Skeletal muscle cell (primary cell): ENCODE data around the gene LGALS1.
"Not testable (repeated sequence)": the region's sequence is repeated elsewhere in the genome, so short reads cannot be mapped to it uniquely, and the experiment has no call there.

Source experiments
- DNase-seq: peaks from one replicate; pipeline ENCODE4 v3.0.0-alpha.2; 2010; ENCODE audit warnings: low read depth
- H3K4me3 ChIP-seq: 2 replicates; pipeline ENCODE4 v1.5.1; 2011; ENCODE audit warnings: low read depth, mild to moderate bottlenecking, control low read depth, low read length, moderate library complexity

The LGALS1 gene

DNA sequence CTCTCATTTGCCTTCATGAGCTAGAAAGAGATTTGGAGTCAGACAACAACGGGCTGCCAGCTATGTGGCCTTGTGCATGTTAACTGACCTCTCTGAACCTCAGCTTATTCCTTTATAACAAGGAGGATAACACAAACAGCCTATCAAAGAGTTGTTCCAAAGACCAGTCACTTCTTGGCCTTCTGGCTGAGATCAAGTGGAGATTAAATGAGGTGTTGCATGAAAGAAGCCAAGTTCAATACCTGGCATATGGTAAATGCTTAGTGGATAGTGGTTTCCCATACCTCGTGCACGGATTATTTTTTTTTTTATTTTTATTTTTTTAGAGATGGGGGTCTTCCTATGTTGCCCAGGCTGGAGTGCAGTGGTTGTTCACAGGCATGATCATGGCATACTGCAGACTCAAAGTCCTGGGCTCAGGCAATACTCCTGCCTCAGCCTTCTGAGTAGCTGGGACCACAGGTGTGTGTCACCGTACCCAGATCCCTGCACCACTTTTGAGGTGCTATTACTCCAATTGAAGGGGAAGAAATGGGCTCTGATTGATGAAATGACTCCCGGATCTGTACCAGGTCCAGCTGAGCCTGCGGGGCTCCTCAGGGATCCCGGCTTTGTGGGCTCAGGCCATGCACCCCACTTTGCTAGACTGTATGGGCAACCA, 4.9 kb downstream of the LGALS1 start:
- no peak overlapping the region for H3K4me3 ChIP-seq
- DNase-seq, result no peak

GRCh38 chr22:37681001-37681424, 5.6 kb downstream of the LGALS1 start:
- DNase-seq, result no peak
- H3K4me3 ChIP-seq, result no peak overlapping the region

- DNase-seq, result peak; percentile 34
- no peak overlapping the region for H3K4me3 ChIP-seq
Observed at GRCh38 chr22:37681556-37682049, 6.2 kb downstream of the LGALS1 start.

GRCh38 chr22:37684803-37685615, 9.6 kb downstream of the LGALS1 start:
- DNase-seq, result no peak
- no peak overlapping the region for H3K4me3 ChIP-seq

GRCh38 chr22:37686002-37686982, 10.9 kb downstream of the LGALS1 start, which contains the start of gene NOL12:
Gene NOL12 (plus strand): TSS chr22:37686343. CDS start chr22:37686393, 50 bp downstream.
- DNase-seq, result peak; percentile 64
- H3K4me3 ChIP-seq, result peak within 1 kb of the TSS; percentile 95

GRCh38 chr22:37690407-37690806, 15.0 kb downstream of the LGALS1 start:
- H3K4me3 ChIP-seq, result no peak overlapping the region
- DNase-seq, result no peak

DNA sequence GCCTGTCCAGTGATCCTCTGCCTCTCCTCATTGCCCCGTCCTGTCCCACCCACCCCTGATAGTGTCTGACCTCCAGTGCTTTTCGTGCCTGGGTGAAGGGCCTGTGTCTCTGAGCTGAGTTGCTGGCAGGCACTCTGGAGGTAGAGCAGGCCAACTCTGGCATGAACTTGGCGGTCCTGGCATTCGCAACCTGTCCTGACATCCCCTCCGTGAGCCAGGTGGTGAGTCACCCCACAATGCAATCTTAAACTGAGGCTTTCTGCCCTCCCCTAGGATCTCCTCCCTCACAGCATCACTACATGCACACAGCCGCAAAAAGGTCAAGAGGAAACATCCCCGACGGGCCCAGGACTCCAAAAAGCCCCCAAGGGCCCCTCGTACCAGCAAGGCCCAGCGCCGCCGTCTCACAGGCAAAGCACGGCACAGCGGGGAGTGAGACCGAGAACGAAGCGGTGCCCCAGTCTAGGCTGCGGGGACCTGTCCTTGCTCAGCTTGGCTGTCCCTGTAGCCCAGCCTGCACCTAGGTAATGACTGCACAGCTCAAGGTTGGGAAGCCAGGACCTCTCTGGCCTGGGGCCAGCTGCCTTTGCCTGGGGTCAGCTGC, 15.6 kb downstream of the LGALS1 start:
- H3K4me3 ChIP-seq, result no peak overlapping the region
- DNase-seq, result no peak

- DNase-seq, result no peak
- no peak overlapping the region for H3K4me3 ChIP-seq
Observed at GRCh38 chr22:37692627-37693285, 17.3 kb downstream of the LGALS1 start.

GRCh38 chr22:37694131-37694530, 18.7 kb downstream of the LGALS1 start:
- H3K4me3 ChIP-seq, DNase-seq: not testable (repeated sequence)

DNA sequence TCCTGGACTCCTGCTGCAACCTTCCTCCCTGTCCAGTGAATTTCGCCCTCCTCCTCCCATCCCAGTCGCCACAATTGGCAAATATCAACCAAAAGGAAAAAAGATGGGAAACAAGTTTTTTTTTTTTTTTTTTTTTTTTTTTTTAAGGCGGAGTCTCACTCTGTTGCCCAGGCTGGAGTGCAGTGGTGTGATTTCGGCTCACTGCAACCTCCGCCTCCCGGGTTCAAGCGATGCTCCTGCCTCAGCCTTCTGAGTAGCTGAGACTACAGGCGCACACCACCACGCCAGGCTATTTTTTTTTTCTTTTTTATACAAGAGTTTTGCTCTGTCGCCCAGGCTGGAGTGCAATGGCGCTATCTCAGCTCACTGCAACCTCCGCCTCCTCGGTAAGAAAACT, 20.8 kb downstream of the LGALS1 start:
- H3K4me3 ChIP-seq, result peak overlapping the region; percentile 51
- DNase-seq, result not testable (repeated sequence)

DNA sequence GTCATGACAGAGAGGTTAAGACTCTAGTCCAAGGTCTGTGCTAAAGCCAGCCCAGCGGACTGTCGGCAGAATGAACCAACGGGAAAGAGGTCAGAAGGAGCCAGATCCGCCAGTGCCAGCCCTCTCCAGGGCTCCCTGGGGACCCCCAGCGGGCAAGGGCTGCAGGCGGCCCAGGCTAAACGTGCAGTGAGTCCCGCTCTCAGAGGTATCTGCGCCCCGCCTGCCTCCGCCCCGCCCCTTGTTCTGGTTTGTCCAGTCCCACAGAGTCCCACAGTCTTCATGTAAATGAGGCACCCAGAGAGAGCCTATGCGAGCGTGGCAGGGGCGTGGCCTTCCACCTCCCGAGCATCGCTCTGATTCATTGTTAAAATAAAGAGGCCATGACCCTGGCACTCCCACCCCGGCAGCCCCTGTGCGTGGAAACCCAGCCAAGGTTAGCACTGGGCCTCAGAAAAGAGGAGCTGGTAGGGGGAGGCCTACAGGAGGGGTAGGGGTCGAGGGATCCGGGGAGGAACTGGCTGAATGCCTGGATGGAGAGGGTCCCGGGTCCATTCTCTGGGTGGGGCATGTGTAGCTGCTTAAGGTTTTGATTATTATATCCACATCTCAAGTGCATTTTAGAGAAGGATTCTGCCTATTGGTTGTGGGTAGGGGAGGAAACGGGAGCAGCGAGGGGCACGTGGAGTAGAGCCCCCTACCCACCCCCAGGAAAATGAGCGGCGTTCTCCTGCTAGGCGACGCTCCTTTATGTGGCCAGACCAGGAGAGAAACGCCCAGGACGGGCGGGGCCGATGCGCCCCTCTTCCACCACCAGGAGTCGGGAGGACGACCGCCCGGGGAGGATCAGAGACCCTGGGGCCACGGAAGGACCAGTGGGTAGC, 21.5 kb downstream of the LGALS1 start, which contains the start of gene TRIOBP:
TRIOBP (plus strand) TSS at position 392 of the 881 bp plus-strand sequence. CDS start 4,318 bp downstream, outside the sequence.
- peak within 1 kb of the TSS; percentile 51 for H3K4me3 ChIP-seq

GRCh38 chr22:37697538-37697835, 22.1 kb downstream of the LGALS1 start:
- no peak for DNase-seq
- H3K4me3 ChIP-seq, result peak overlapping the region; percentile 51

More for the DNA sequence above, 21.5 kb downstream of the LGALS1 start, which contains the start of gene TRIOBP:
- DNase-seq, result peak; percentile 88

DNA sequence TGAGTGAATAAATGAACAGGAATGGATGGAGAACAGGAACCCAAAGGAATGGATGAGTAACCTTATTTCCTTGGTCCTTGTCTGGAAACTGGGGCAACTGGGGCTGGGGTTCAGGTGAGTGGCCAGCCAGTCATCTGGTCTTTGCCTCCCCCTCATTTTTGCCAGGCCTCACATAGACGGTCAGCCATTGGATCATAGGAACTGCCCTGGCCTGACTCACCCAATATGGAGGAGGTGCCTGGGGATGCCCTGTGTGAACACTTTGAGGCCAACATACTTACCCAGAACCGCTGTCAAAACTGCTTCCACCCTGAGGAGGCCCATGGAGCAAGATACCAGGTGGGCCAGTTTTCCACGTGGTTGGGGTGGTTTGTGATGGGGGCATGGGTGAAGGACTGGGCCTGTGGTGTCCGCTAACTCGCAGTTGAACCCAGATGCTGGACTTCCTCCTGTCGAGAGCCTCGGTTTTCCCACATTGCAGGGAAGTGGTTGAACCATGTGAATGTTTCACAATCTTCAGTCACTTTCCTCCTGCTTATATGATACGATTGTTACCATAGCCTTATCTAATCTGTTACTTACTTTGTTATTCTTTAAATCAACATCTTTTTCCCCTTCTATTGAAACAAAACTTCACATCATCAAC, 25.8 kb downstream of the LGALS1 start:
- no peak overlapping the region for H3K4me3 ChIP-seq
- DNase-seq, result no peak

GRCh38 chr22:37703906-37704305, 28.5 kb downstream of the LGALS1 start:
- DNase-seq, result no peak
- no peak overlapping the region for H3K4me3 ChIP-seq

GRCh38 chr22:37704645-37705044, 29.2 kb downstream of the LGALS1 start:
- no peak for DNase-seq
- H3K4me3 ChIP-seq, result no peak overlapping the region

DNA sequence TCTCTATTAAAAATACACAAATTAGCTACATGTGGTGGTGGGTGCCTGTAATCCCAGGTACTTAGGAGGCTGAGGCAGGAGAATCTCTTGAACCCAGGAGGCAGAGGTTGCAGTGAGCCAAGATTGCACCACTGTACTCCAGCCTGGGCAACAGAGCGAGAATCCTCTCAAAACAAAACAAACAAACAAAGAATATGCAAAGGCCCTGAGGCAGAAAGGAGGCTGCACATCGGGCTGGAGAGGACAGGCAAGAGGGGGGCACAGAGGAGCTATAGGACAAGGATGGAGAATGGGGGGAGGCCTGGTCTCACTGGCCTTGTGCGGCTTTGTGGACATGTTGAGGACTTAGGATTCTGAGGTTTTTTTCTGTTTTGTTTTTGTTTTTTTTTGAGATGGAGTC, 29.8 kb downstream of the LGALS1 start:
- H3K4me3 ChIP-seq, result no peak overlapping the region
- DNase-seq, result no peak
